ENCODE measurements around the gene MRTFA. TPM values are rescaled to one million over a fixed set of nuclear protein-coding genes. Genes with fewer than 3 reads are reported as not detected.

Gene MRTFA
- total RNA-seq, 1 donor from 2014 or later: 52.8 TPM

- H3K27me3 Mint-ChIP-seq (ENCODE audit: low read depth): no peaks in the 10 kb centered on the region
- no peak for DNase-seq (ENCODE audit: low read depth, low spot score)
- H3K4me1 Mint-ChIP-seq: no peaks in the 10 kb centered on the region
- H3K4me3 Mint-ChIP-seq: no peak overlapping the region
- peaks cover 7% of the 10 kb centered on the region for H3K36me3 Mint-ChIP-seq (ENCODE audit: low read depth)
- TF ChIP-seq CTCF (conservative IDR thresholded peaks at IDR 0.05): no peak
- no peak overlapping the region for H3K27ac Mint-ChIP-seq (ENCODE audit: unreplicated experiment)
- no peaks in the 10 kb centered on the region for H3K9me3 Mint-ChIP-seq
Observed at GRCh38 chr22:40406063-40406890, 230.2 kb downstream of the MRTFA start.

GRCh38 chr22:40405178-40406062 lies 231.1 kb downstream of the MRTFA start:
- Mint-ChIP-seq H3K4me1 (no peaks in the 10 kb centered on the region), H3K27ac (ENCODE audit: unreplicated experiment) (no peak overlapping the region), H3K27me3 (ENCODE audit: low read depth) (no peaks in the 10 kb centered on the region), H3K36me3 (ENCODE audit: low read depth) (peaks cover 7% of the 10 kb centered on the region), H3K4me3 (no peak overlapping the region), H3K9me3 (no peaks in the 10 kb centered on the region)
- TF ChIP-seq CTCF (conservative IDR thresholded peaks at IDR 0.05): no peak
- DNase-seq (ENCODE audit: low read depth, low spot score): no peak

- Mint-ChIP-seq H3K36me3 (ENCODE audit: low read depth) (peaks cover 7% of the 10 kb centered on the region), H3K27me3 (ENCODE audit: low read depth) (no peaks in the 10 kb centered on the region), H3K4me3 (peak overlapping the region; percentile 34), H3K4me1 (no peaks in the 10 kb centered on the region), H3K27ac (ENCODE audit: unreplicated experiment) (no peak overlapping the region), H3K9me3 (no peaks in the 10 kb centered on the region)
- DNase-seq (ENCODE audit: low read depth, low spot score): no peak
- TF ChIP-seq CTCF (conservative IDR thresholded peaks at IDR 0.05): no peak
Observed at GRCh38 chr22:40404251-40405177, 232.0 kb downstream of the MRTFA start.

- TF ChIP-seq CTCF (conservative IDR thresholded peaks at IDR 0.05): no peak
- DNase-seq (ENCODE audit: low read depth, low spot score): no peak
- Mint-ChIP-seq H3K4me3 (peak overlapping the region; percentile 34), H3K36me3 (ENCODE audit: low read depth) (peaks cover 7% of the 10 kb centered on the region), H3K9me3 (no peaks in the 10 kb centered on the region), H3K4me1 (no peaks in the 10 kb centered on the region), H3K27ac (ENCODE audit: unreplicated experiment) (no peak overlapping the region), H3K27me3 (ENCODE audit: low read depth) (no peaks in the 10 kb centered on the region)
Observed at GRCh38 chr22:40403651-40404050, 232.9 kb downstream of the MRTFA start.

GRCh38 chr22:40403141-40403540 lies 233.4 kb downstream of the MRTFA start:
- TF ChIP-seq CTCF (conservative IDR thresholded peaks at IDR 0.05): no peak
- no peak for DNase-seq (ENCODE audit: low read depth, low spot score)
- no peaks in the 10 kb centered on the region for H3K4me1 Mint-ChIP-seq
- no peak overlapping the region for H3K4me3 Mint-ChIP-seq
- H3K36me3 Mint-ChIP-seq (ENCODE audit: low read depth): peaks cover 7% of the 10 kb centered on the region
- no peaks in the 10 kb centered on the region for H3K9me3 Mint-ChIP-seq
- peak overlapping the region; percentile 62 for H3K27ac Mint-ChIP-seq (ENCODE audit: unreplicated experiment)
- no peaks in the 10 kb centered on the region for H3K27me3 Mint-ChIP-seq (ENCODE audit: low read depth)

Data from neural crest cell (in vitro differentiated cells).